ENCODE data around the gene CCDC149.

DNA sequence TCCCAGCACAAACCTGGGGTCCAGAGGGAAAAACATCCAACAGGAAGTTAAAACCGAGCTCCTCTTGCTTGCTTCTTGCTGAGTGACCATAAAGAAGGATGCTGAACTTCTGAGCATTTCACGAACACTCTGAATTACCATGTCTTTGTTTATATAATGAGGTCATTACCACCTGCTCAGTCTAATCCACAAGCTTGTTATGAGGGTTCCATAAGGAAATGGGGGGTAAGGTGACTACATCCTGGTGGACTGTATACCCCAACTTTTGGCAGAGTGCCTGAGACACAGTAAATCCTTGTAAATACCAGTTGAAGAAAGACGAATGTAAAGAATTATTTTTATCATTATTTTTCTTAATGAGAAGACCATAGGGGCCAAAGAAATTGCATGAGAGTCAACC lies 16.8 kb downstream of the CCDC149 start:
- TF ChIP-seq POLR2A (IDR thresholded peaks at IDR 0.05; ENCODE audit: low read length), result no peak
- no peak for TF ChIP-seq GATA1 (IDR thresholded peaks at IDR 0.05; ENCODE audit: low read depth, low read length)
